OCI-LY1 (cell line): Measurements from ENCODE around the gene HAUS3.

Experiments used
- H2AFZ ChIP-seq: fragments of 200-600 bp; sonication (generic), shearing (Covaris generic); 2 replicates; pipeline ENCODE4 v1.6.0; 2014; ENCODE audit warnings: antibody characterized with exemption, mild to moderate bottlenecking, low read length
- H3F3A ChIP-seq: fragments of 200-600 bp; sonication (generic), shearing (Covaris generic); 2 replicates; pipeline ENCODE4 v1.6.0; 2014; ENCODE audit warnings: mild to moderate bottlenecking, antibody characterized with exemption, low read length, moderate library complexity; ENCODE audit not compliant: insufficient read depth
- H3K27ac ChIP-seq: fragments of 200-600 bp; sonication (generic); 2 replicates; pipeline ENCODE4 v1.5.1; 2014; ENCODE audit warnings: low read length, mixed run types, mild to moderate bottlenecking, low read depth; ENCODE audit not compliant: poor library complexity, severe bottlenecking
- H3K27me3 ChIP-seq: fragments of 200-600 bp; sonication (generic); 2 replicates; pipeline ENCODE4 v1.6.0; 2014; ENCODE audit warnings: antibody characterized with exemption, mild to moderate bottlenecking, low read length, moderate library complexity; ENCODE audit not compliant: insufficient read depth
- H3K36me3 ChIP-seq: fragments of 200-600 bp; sonication (generic); 2 replicates; pipeline ENCODE4 v1.6.1; 2014; ENCODE audit warnings: mild to moderate bottlenecking, antibody characterized with exemption, low read length, moderate library complexity, mixed read lengths; ENCODE audit not compliant: insufficient read depth
- H3K4me1 ChIP-seq: fragments of 200-600 bp; sonication (generic); 2 replicates; pipeline ENCODE4 v1.5.1; 2014; ENCODE audit warnings: mild to moderate bottlenecking, low read length, moderate library complexity; ENCODE audit not compliant: insufficient read depth, severe bottlenecking
- H3K4me2 ChIP-seq: fragments of 200-600 bp; sonication (generic), shearing (Covaris generic); 2 replicates; pipeline ENCODE4 v1.6.1; 2014; ENCODE audit warnings: low read length
- H3K4me3 ChIP-seq: fragments of 200-600 bp; sonication (generic); 2 replicates; pipeline ENCODE4 v1.5.1; 2014; ENCODE audit warnings: low read length, low read depth, mild to moderate bottlenecking, mixed read lengths; ENCODE audit not compliant: poor library complexity, severe bottlenecking
- H3K79me2 ChIP-seq: fragments of 200-600 bp; shearing (Covaris generic); 2 replicates; pipeline ENCODE4 v1.6.1; 2016; ENCODE audit warnings: mixed run types, low read length, mixed read lengths; ENCODE audit not compliant: insufficient read depth
- H3K9ac ChIP-seq: fragments of 200-600 bp; sonication (generic), shearing (Covaris generic); 2 replicates; pipeline ENCODE4 v1.6.1; 2014; ENCODE audit warnings: mild to moderate bottlenecking, low read length, mixed read lengths
- H3K9me2 ChIP-seq: fragments of 200-600 bp; sonication (generic), shearing (Covaris generic); 2 replicates; pipeline ENCODE4 v1.6.1; 2014; ENCODE audit warnings: low read depth, mild to moderate bottlenecking, low read length, mixed read lengths
- H3K9me3 ChIP-seq: fragments of 200-600 bp; shearing (Covaris generic); 2 replicates; pipeline ENCODE4 v1.6.1; 2014; ENCODE audit warnings: low read length, mixed read lengths
- H4K20me1 ChIP-seq: fragments of 200-600 bp; sonication (generic), shearing (Covaris generic); 2 replicates; pipeline ENCODE4 v1.6.0; 2016; ENCODE audit warnings: mild to moderate bottlenecking, low read length; ENCODE audit not compliant: insufficient read depth
- EZH2 ChIP-seq: fragments of 200-600 bp; sonication (generic), shearing (Covaris generic); IDR thresholded peaks from 2 replicates; pipeline ENCODE4 v1.8.0; 2017; ENCODE audit warnings: borderline replicate concordance, mixed run types, mild to moderate bottlenecking, antibody characterized with exemption, low read length, moderate library complexity, mixed read lengths
- TF ChIP-seq, protein P1 (sequence below): fragments of 200-600 bp; sonication (generic), shearing (Covaris generic); IDR thresholded peaks from 2 replicates; pipeline ENCODE4 v1.5.1; 2017; ENCODE audit warnings: mild to moderate bottlenecking, antibody characterized with exemption, low read length, moderate library complexity, mixed read lengths

Gene HAUS3

DNA sequence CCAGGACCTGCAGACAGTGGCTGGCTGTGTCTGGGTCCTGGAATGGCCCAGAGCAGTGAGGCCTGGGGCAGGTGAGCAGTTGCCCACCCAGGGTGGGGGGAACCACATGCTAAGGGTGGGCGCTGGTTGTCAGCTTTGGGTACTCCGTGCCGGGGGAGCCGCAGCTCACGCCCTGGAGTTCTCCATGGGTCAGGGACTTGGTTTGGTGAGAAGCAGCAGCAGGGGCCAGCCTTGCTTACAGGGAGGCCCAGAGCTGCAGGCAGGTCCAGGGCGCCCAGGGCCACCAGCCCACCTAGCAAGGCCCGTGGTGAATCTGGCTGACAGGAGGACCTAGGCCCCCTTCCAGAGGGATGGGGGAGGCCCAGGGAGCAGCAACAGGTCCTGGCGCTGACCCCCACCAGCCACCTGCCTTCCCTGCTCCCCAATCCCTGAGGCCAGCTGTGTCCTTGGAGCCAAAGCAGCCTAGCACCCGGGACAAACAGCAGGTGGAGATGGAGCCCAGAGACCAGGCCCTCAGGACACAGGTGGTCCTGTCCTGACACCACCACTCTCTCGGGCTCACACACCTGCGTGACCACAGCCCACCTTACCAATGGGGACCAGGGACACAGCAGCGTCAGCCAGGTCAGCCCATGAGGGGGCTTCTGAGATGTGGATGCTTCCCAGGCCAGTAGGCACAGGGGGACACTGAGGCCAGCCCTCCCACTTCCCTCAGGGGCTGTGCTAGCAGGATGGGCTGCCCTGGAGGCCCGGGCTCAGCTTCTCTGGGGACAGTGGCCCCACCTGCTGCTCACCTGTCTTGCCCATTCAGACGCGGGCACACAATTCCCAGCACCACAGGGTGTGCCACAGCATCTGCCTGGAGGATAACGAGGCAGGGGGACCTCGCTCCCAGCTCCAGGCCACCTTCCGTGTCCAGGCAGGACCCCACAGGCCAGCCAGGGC, 16.4 kb upstream of the HAUS3 start:
- no peaks in the 10 kb centered on the region for H3K79me2 ChIP-seq
- H3K9me3 ChIP-seq: no peaks in the 10 kb centered on the region
- H3K27ac ChIP-seq: no peak overlapping the region
- no peaks in the 10 kb centered on the region for H3K36me3 ChIP-seq
- TF ChIP-seq, protein P1, sequence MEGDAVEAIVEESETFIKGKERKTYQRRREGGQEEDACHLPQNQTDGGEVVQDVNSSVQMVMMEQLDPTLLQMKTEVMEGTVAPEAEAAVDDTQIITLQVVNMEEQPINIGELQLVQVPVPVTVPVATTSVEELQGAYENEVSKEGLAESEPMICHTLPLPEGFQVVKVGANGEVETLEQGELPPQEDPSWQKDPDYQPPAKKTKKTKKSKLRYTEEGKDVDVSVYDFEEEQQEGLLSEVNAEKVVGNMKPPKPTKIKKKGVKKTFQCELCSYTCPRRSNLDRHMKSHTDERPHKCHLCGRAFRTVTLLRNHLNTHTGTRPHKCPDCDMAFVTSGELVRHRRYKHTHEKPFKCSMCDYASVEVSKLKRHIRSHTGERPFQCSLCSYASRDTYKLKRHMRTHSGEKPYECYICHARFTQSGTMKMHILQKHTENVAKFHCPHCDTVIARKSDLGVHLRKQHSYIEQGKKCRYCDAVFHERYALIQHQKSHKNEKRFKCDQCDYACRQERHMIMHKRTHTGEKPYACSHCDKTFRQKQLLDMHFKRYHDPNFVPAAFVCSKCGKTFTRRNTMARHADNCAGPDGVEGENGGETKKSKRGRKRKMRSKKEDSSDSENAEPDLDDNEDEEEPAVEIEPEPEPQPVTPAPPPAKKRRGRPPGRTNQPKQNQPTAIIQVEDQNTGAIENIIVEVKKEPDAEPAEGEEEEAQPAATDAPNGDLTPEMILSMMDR: no peak
- TF ChIP-seq EZH2: no peak
- H4K20me1 ChIP-seq: no peaks in the 10 kb centered on the region
- H3K9me2 ChIP-seq: no peaks in the 10 kb centered on the region
- H3K27me3 ChIP-seq: no peaks in the 10 kb centered on the region
- no peak overlapping the region for H3K4me3 ChIP-seq
- H2AFZ ChIP-seq: no peak overlapping the region
- no peaks in the 10 kb centered on the region for H3F3A ChIP-seq
- no peak overlapping the region for H3K4me2 ChIP-seq
- H3K9ac ChIP-seq: no peak overlapping the region
- H3K4me1 ChIP-seq: peaks cover 19% of the 10 kb centered on the region

DNA sequence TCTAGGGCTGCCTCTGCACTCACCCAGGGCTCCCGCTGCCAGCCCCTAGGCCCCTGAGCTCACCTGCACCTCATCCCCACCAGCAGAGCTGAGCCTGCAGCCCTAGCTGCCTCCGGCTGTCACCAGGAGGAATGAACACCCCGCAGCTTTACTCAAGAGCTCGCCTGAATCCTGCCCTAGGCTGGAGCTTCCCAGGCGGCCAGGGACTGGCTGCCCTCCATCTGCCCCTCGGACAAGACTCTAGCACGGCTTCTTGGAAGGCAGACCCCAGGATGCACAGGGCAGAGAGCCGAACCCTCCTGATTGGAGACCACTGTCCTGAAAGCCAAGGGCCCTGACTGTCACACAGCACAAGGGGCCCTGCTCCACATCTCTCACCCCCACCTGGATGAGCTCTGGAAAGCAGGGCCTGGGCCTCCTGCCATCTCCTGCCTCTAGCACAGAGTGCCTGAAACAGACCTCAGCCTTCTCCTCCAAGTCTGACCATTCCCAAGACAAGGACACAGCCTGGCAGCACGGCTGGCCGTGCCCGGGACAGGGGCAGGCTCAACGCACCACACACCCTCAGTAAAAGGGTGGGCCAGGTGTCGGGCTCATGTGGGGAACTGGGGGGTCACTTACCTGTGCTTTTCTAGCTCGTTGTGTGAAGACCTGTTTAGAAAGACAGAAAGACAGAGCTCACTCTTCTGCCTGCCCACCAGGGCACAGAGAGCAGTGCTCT, 15.6 kb upstream of the HAUS3 start:
- no peaks in the 10 kb centered on the region for H3K36me3 ChIP-seq
- H3K4me3 ChIP-seq: no peak overlapping the region
- H3K9me3 ChIP-seq: no peaks in the 10 kb centered on the region
- H3K4me2 ChIP-seq: no peak overlapping the region
- no peaks in the 10 kb centered on the region for H3K79me2 ChIP-seq
- no peak overlapping the region for H2AFZ ChIP-seq
- H3K27me3 ChIP-seq: no peaks in the 10 kb centered on the region
- no peak overlapping the region for H3K9ac ChIP-seq
- no peaks in the 10 kb centered on the region for H3K9me2 ChIP-seq
- TF ChIP-seq, protein P1: no peak
- no peak for TF ChIP-seq EZH2
- H3K4me1 ChIP-seq: peaks cover 10% of the 10 kb centered on the region
- H4K20me1 ChIP-seq: no peaks in the 10 kb centered on the region
- H3F3A ChIP-seq: no peaks in the 10 kb centered on the region
- H3K27ac ChIP-seq: no peak overlapping the region

DNA sequence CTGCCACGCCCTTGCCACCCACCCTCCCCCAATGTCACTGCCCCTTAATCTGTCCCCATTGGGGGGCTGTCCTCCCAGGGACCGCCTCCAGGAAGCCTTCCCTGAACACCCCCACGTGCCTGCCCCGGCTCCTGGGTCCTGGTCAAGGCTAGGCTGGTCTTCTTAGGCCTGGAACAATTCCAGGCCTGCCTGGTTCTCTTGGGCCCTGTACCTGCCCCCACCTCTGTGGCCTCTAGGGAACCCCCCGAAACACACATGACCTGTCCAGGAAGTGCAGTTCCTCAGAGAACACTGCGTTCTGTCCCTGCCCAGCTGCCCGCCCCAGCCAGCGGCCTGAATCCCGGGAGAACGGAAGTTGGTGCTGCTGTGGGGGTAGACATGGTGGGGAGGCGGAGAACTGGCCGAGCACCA, 14.9 kb upstream of the HAUS3 start:
- no peaks in the 10 kb centered on the region for H3K79me2 ChIP-seq
- H3K4me2 ChIP-seq: no peak overlapping the region
- H3K9ac ChIP-seq: no peak overlapping the region
- TF ChIP-seq EZH2: no peak
- TF ChIP-seq, protein P1: no peak
- peaks cover 10% of the 10 kb centered on the region for H3K4me1 ChIP-seq
- H4K20me1 ChIP-seq: no peaks in the 10 kb centered on the region
- no peak overlapping the region for H2AFZ ChIP-seq
- no peaks in the 10 kb centered on the region for H3F3A ChIP-seq
- no peak overlapping the region for H3K4me3 ChIP-seq
- no peaks in the 10 kb centered on the region for H3K27me3 ChIP-seq
- no peaks in the 10 kb centered on the region for H3K9me3 ChIP-seq
- H3K36me3 ChIP-seq: no peaks in the 10 kb centered on the region
- H3K27ac ChIP-seq: no peak overlapping the region
- H3K9me2 ChIP-seq: no peaks in the 10 kb centered on the region
